Stimulated activated naive CD8-positive, alpha-beta T cell treated with anti-CD3 and anti-CD28 coated beads, Interleukin-15, Interleukin-2, amounts not matched to agents 100 ng/mL and 50 ng/mL, for 24 hours (primary cell): Measurements from ENCODE around the gene RNU7-1.

Experiments
- H3K27ac Mint-ChIP-seq: one replicate; pipeline ENCODE4 v1.8.0; 2021; ENCODE audit warnings: mild to moderate bottlenecking, mixed read lengths
- H3K27me3 Mint-ChIP-seq: one replicate; pipeline ENCODE4 v1.8.0; 2021; ENCODE audit warnings: mixed read lengths
- H3K36me3 Mint-ChIP-seq: one replicate; pipeline ENCODE4 v1.8.0; 2021; ENCODE audit warnings: low read depth, mixed read lengths
- H3K4me1 Mint-ChIP-seq: one replicate; pipeline ENCODE4 v1.8.0; 2021; ENCODE audit warnings: low read depth, mixed read lengths
- H3K4me3 Mint-ChIP-seq: one replicate; pipeline ENCODE4 v1.8.0; 2021; ENCODE audit warnings: mild to moderate bottlenecking, mixed read lengths
- H3K9me3 Mint-ChIP-seq: one replicate; pipeline ENCODE4 v1.8.0; 2021; ENCODE audit warnings: mixed read lengths

RNU7-1 gene

DNA sequence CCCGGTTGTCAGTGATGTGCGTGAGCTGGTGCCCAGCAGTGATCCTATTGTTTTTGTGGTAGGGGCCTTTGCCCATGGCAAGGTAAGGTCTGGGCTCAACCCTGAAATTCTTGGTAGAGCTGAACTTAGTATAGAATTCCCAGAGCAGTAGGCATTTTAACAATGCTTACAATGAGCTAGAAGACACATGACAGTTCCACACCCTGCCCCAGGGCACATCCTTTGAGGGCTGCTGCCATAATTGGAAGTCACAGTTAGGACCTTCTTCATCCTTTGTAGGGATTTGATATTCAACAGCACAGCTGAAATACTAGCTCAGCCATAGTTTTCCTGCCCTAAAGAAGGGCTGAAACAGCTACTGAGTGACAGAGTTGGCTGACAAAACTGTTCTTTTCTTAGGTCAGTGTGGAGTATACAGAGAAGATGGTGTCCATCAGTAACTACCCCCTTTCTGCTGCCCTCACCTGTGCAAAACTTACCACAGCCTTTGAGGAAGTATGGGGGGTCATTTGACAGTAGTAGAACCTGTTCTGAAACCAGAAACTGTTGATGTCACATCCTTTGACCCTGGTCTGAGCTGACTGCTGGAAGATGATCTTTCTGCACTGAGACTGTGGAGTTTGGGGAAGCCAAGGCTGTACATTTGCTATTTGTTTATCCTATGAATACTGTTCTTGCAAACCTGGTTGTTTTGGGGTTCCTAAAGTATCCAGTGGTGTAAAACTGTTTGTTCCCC lies 31.8 kb downstream of the RNU7-1 start:
- no peak overlapping the region for H3K4me3 Mint-ChIP-seq
- peak overlapping the region; percentile 78 for H3K27ac Mint-ChIP-seq
- H3K9me3 Mint-ChIP-seq = no peaks in the 10 kb centered on the region
- H3K4me1 Mint-ChIP-seq = peaks cover 37% of the 10 kb centered on the region
- no peaks in the 10 kb centered on the region for H3K27me3 Mint-ChIP-seq
- peaks cover 81% of the 10 kb centered on the region for H3K36me3 Mint-ChIP-seq

DNA sequence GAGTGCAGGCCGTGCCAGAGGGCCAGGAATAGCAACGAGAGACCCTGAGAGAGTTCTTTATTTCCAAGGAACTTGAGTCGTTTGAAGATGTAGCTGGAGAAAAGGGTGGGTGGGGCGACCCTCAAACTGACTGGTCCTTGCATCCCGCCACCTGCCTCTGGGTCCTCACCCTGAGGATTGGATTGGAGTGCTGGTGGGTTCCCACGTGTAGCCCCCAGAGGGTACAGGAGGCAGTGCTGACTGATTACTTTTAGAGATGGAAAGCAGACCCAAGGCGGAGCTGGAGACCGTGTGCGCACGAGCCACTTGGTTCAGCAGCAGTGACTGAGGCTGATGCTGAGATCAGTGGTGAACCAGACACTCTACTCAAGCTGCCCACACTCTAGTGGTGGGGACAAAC lies 34.0 kb downstream of the RNU7-1 start:
- H3K4me1 Mint-ChIP-seq = peaks cover 19% of the 10 kb centered on the region
- H3K9me3 Mint-ChIP-seq = no peaks in the 10 kb centered on the region
- no peak overlapping the region for H3K4me3 Mint-ChIP-seq
- peak overlapping the region; percentile 36 for H3K27ac Mint-ChIP-seq
- H3K27me3 Mint-ChIP-seq = no peaks in the 10 kb centered on the region
- peaks cover 74% of the 10 kb centered on the region for H3K36me3 Mint-ChIP-seq

DNA sequence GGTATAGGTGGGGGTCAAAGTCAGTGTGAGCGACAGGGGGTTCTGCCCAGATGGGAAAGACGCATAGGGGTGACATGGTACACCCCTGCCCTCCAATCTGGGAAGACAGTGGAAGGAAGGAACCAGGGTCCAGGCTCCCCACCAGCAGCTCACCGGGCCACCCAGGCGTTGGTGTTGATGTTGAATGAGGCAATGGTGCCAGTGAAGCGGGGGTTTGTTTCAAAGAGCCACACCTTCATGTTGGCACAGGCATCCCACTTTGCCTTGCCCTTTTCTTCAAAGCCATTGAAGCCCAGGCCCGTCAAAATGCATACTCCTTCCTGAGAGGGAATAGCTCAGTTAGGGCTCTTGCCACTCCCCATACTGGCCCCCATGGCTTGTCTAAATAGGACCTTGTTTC lies 34.6 kb downstream of the RNU7-1 start:
- H3K4me1 Mint-ChIP-seq = peaks cover 14% of the 10 kb centered on the region
- H3K27me3 Mint-ChIP-seq = no peaks in the 10 kb centered on the region
- H3K36me3 Mint-ChIP-seq = peaks cover 73% of the 10 kb centered on the region
- H3K4me3 Mint-ChIP-seq = no peak overlapping the region
- no peak overlapping the region for H3K27ac Mint-ChIP-seq
- H3K9me3 Mint-ChIP-seq = no peaks in the 10 kb centered on the region

DNA sequence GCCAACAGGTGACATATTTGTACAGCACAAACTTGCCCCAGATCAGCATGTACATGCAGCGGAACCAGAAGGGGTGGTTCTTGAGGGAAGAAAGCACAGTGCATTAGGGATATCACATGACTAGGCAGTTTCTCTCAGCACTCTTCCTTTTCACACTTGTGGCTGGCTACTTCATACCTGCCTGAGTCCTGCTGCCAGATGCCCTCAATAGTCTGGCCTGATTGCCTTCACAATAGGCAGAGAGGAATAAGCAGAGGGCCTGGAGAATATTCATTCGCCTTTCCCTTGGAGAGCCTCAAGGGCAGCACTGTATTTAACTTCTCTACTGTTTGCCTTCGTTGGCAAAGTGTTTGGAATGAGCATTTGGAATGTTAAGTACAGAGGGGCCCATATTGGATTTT lies 35.0 kb downstream of the RNU7-1 start:
- Mint-ChIP-seq H3K4me3 (no peak overlapping the region), H3K27ac (no peak overlapping the region), H3K36me3 (peaks cover 72% of the 10 kb centered on the region)

DNA sequence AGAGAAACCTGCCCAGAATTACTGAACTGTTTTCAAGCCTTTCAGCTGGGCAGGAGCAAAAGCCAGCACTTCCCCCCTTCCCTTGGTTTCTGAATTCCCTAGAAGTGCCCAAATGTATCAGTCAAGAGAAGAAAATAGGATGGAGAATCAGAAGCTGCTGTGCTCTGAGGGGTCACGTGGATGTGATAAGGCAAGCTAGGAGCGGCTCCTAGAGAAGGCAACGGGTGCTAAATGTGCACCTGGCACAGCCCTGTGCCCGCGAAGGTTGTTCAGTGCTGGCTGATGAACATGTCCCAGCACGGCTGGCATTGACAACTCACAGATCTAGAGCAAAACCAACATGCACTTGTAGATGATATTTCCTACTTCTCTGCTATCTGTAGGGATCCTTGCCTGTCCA lies 35.4 kb downstream of the RNU7-1 start:
- H3K27ac Mint-ChIP-seq = peak overlapping the region; percentile 14
- no peak overlapping the region for H3K4me3 Mint-ChIP-seq
- peaks cover 68% of the 10 kb centered on the region for H3K36me3 Mint-ChIP-seq
- peaks cover 6% of the 10 kb centered on the region for H3K4me1 Mint-ChIP-seq
- H3K27me3 Mint-ChIP-seq = no peaks in the 10 kb centered on the region
- no peaks in the 10 kb centered on the region for H3K9me3 Mint-ChIP-seq

More for the DNA sequence above, 35.0 kb downstream of the RNU7-1 start:
- no peaks in the 10 kb centered on the region for H3K9me3 Mint-ChIP-seq
- H3K27me3 Mint-ChIP-seq = no peaks in the 10 kb centered on the region
- peaks cover 10% of the 10 kb centered on the region for H3K4me1 Mint-ChIP-seq

DNA sequence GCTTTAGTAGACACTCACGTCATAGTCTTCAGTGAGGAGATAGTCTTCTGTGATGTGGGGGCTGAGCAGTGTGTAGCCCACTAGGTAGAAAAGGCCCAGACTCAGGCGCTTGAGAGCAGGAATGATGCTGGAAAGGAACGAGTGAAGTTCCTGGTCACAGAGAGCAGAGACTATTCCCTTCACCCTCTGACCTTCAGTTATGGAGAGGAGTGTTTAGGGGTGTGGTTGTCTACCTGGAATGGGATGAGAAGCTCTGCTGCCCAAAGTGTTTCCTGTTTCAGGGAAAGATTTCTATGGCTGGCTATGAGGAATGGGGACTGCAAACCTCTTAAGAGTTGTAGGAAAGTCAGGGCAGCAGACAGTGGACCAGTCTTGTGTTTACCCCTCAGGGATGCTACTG lies 35.8 kb downstream of the RNU7-1 start:
- peak overlapping the region; percentile 14 for H3K27ac Mint-ChIP-seq
- H3K4me1 Mint-ChIP-seq = peaks cover 5% of the 10 kb centered on the region
- no peaks in the 10 kb centered on the region for H3K27me3 Mint-ChIP-seq
- no peaks in the 10 kb centered on the region for H3K9me3 Mint-ChIP-seq
- peaks cover 64% of the 10 kb centered on the region for H3K36me3 Mint-ChIP-seq
- no peak overlapping the region for H3K4me3 Mint-ChIP-seq

DNA sequence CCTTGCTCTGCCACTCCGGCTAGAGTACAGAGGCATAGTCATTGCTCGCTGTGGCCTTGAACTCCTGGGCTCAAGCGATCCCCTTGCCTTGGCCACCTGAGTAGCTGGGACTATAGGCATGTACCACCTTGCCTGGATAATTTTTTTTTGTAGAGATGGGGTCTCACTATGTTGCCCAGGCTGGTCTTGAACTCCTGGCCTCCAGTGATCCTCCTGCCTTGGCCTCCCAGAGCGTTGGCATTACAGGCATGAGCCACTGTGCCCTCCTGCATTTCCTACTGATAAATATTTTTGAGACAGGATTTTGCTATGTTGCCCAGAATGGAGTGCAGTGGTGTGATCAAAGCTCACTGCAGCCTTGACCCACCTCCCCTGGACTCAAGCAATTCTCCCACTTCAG lies 36.5 kb downstream of the RNU7-1 start:
- Mint-ChIP-seq H3K4me1 (peaks cover 4% of the 10 kb centered on the region), H3K27ac (no peak overlapping the region), H3K4me3 (no peak overlapping the region), H3K9me3 (no peaks in the 10 kb centered on the region), H3K27me3 (no peaks in the 10 kb centered on the region), H3K36me3 (peaks cover 58% of the 10 kb centered on the region)

DNA sequence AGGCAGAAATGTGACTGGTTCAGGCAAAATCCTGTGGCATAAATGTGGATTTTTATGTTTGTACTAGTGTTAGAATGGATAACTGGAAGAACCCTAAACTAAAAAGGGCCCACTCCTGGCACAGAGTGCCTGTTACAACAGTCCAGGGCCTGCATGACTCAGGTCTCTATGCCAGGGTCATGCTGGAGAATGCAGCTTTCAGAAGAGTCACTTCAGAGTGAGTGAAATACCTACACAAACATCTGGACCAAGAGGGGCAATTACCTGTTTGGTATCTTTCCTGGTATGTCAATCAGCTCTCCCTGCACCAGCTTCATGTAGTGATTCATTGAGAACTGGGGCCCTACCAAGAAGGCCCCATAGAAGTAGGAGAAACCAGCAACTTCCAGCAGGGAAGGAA lies 37.1 kb downstream of the RNU7-1 start:
- no peaks in the 10 kb centered on the region for H3K4me1 Mint-ChIP-seq
- no peak overlapping the region for H3K27ac Mint-ChIP-seq
- peaks cover 51% of the 10 kb centered on the region for H3K36me3 Mint-ChIP-seq

DNA sequence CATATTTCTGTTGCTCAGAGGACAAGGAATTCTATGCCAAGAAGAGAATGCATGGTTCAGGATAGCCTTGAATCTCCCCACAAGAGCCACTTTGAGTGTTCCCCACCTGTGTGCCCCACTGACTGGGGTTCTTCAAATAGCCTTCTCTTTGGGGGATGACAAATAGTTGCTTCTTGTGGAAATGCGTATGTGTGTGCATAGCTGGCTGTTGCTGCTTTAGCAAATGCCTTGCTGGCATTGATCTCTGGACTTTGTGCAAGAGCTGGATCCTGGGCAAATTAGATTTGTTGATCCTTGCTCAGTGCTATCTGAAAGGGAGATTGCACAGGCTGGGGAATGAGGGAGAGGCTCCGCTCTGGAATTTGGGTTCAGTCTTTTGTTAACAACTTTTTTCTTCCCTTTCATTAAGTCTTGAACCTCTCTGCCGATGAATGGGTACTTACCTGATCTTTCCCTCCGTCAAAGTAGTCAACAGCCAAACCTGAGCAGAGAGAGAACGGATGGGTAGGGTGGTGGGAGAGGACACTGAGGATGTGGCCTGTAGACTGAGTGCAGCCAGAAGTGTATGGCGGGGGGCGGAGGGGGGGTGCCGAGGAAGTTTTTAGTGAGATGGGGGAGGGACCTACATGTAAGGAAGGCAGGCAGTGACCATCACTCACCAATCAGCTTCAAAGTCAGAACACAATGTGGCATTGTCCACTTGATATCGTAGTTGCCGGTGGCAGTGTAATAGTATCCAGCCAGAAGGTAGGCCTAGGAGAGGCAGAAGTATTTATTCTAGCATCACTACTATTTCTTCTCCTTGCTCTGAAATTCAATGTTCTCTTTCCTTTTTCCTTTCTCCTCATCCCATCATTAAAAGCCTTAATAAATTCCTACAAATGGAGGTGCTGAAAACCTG lies 37.8 kb downstream of the RNU7-1 start:
- H3K4me1 Mint-ChIP-seq = no peaks in the 10 kb centered on the region
- H3K36me3 Mint-ChIP-seq = peaks cover 50% of the 10 kb centered on the region

More for the DNA sequence above, 37.1 kb downstream of the RNU7-1 start:
- no peaks in the 10 kb centered on the region for H3K27me3 Mint-ChIP-seq
- no peak overlapping the region for H3K4me3 Mint-ChIP-seq
- H3K9me3 Mint-ChIP-seq = no peaks in the 10 kb centered on the region

DNA sequence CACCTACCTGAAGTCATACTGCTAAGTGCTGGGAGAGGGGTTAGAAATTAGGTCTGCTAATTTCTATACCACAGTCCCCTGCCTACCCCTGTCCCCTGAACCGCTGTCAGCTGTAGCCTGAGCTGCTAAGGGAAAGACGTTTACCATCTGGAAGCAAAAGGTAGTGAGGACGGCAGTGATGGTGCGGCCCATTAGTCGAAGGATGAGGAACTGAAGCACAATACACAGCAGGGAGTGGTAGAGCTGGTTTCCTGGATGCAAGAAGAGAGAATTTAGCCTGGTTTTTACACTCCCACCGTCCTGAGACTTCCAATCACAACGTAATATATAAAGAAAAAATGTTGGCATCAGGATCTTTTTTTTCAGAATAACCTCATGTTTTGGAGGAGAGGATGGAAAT lies 38.9 kb downstream of the RNU7-1 start:
- Mint-ChIP-seq H3K4me3 (no peak overlapping the region), H3K36me3 (peaks cover 41% of the 10 kb centered on the region), H3K27me3 (no peaks in the 10 kb centered on the region), H3K27ac (no peak overlapping the region), H3K9me3 (no peaks in the 10 kb centered on the region), H3K4me1 (no peaks in the 10 kb centered on the region)

More for the DNA sequence above, 37.8 kb downstream of the RNU7-1 start:
- H3K4me3 Mint-ChIP-seq = no peak overlapping the region
- no peaks in the 10 kb centered on the region for H3K27me3 Mint-ChIP-seq
- no peak overlapping the region for H3K27ac Mint-ChIP-seq
- H3K9me3 Mint-ChIP-seq = no peaks in the 10 kb centered on the region

DNA sequence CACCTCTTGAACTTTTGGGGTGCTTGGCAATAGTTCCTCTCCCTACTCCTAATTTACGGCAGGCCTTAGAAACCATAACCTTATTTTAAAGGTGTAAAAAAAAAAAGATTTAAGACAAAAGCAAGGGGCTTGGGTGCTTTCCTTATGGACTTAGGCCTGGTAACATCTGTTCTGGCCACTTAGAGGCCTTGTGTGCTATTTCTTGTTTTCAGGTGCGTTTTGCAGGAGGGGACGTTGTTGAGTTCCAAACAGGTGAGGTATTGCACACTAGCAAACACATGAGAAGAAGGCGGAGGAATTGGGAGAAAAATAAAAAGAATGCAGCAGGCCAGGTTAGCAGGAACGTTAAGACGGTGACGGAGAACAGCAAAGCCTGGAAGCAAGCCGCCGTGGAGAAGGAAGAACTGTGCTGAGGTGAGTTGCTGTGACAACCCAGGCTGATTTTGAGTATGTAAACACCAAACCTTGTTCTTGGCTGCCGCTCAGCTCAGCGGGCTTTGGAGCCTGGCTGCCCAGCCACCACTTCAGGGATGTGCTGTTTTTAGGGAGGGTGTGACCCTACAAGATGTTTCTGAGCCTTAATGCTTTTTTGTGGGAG lies 44.4 kb downstream of the RNU7-1 start:
- H3K4me1 Mint-ChIP-seq = no peaks in the 10 kb centered on the region
- no peak overlapping the region for H3K27ac Mint-ChIP-seq
- H3K27me3 Mint-ChIP-seq = no peaks in the 10 kb centered on the region

More for the DNA sequence above, 44.4 kb downstream of the RNU7-1 start:
- H3K9me3 Mint-ChIP-seq = no peaks in the 10 kb centered on the region
- H3K36me3 Mint-ChIP-seq = peaks cover 36% of the 10 kb centered on the region
- H3K4me3 Mint-ChIP-seq = no peak overlapping the region
